Caco-2 (cell line): Measurements from ENCODE around the gene NFKBIE. TPM values are rescaled to one million over a fixed set of nuclear protein-coding genes. Genes with fewer than 3 reads are reported as not detected.

Experiments
- BruUV-seq: library from RNA; stranded (reverse); fragments of 400-500 nt; replicated peaks from 2 replicates; lab custom pipeline; 2021; lab: Mats Ljungman, UMichigan
- CTCF ChIA-PET: fragments of 300-600 bp; sonication (Branson Sonifier 250); formaldehyde crosslinking; loops from one replicate; lab custom pipeline; 2022; ENCODE audit warnings: antibody characterized with exemption; lab: Charles Lee
- POLR2A ChIA-PET: fragments of 300-600 bp; sonication (Branson Sonifier 250); formaldehyde crosslinking; loops from one replicate; lab custom pipeline; 2022; ENCODE audit warnings: antibody characterized with exemption; lab: Charles Lee
- DNase-seq, 2 experiments: peaks; one replicate each; pipeline versions ENCODE4 v3.0.0 to v3.0.0-alpha.2; 2020 to 2022
- H3K27me3 ChIP-seq: replicated peaks from 2 replicates; pipeline ENCODE4 v1.6.0; 2011; ENCODE audit warnings: low read length; ENCODE audit not compliant: control insufficient read depth, insufficient read depth
- H3K36me3 ChIP-seq: 2 replicates; pipeline ENCODE4 v1.5.1; 2011; ENCODE audit warnings: low read length; ENCODE audit not compliant: control insufficient read depth, insufficient read depth
- H3K4me1 ChIP-seq: fragments of 250-450 bp; sonication (Bioruptor Pico); 2 replicates; pipeline ENCODE4 v1.5.1; 2020; ENCODE audit warnings: mild to moderate bottlenecking
- H3K4me3 ChIP-seq: 2 replicates; pipeline ENCODE4 v1.5.1; 2011; ENCODE audit warnings: low read depth, mild to moderate bottlenecking, control low read depth, low read length
- H3K9me3 ChIP-seq: fragments of 250-450 bp; sonication (Bioruptor Pico); 2 replicates; pipeline ENCODE4 v1.5.1; 2020; ENCODE audit warnings: mild to moderate bottlenecking, moderate library complexity
- H3K27ac Mint-ChIP-seq: one replicate; pipeline ENCODE4 v1.8.0; 2022; ENCODE audit warnings: mixed read lengths; ENCODE audit not compliant: unreplicated experiment
- H3K27me3 Mint-ChIP-seq: one replicate; pipeline ENCODE4 v1.8.0; 2022; ENCODE audit warnings: mixed read lengths; ENCODE audit not compliant: insufficient read depth, unreplicated experiment
- H3K36me3 Mint-ChIP-seq: one replicate; pipeline ENCODE4 v1.8.0; 2022; ENCODE audit warnings: mild to moderate bottlenecking, mixed read lengths; ENCODE audit not compliant: insufficient read depth, unreplicated experiment
- H3K4me1 Mint-ChIP-seq: one replicate; pipeline ENCODE4 v1.8.0; 2022; ENCODE audit warnings: low read depth, mixed read lengths; ENCODE audit not compliant: unreplicated experiment
- H3K4me3 Mint-ChIP-seq: one replicate; pipeline ENCODE4 v1.8.0; 2022; ENCODE audit warnings: mild to moderate bottlenecking, moderate library complexity, mixed read lengths; ENCODE audit not compliant: unreplicated experiment
- H3K9me3 Mint-ChIP-seq: one replicate; pipeline ENCODE4 v1.8.0; 2022; ENCODE audit warnings: mixed read lengths; ENCODE audit not compliant: unreplicated experiment
- intact Hi-C: fragments of 100-400 bp; cut with micrococcal nuclease; formaldehyde crosslinking; loops from one replicate; pipeline ENCODE4 v1.10.0; 2022; ENCODE audit not compliant: unreplicated experiment
- total RNA-seq: library from RNA; stranded (reverse); gene quantifications from 2 replicates; pipeline ENCODE4 v1.2.3, GENCODE V29; 2022
- TF ChIP-seq, protein P1 (sequence below), 2 experiments: fragments of 200-600 bp in 1 of 2; IDR thresholded peaks; 1 replicate in 1 of 2; 2 replicates in 1 of 2; pipeline versions ENCODE4 v1.5.1 to v1.8.0; 2011 to 2022; ENCODE audit warnings: antibody characterized with exemption in 1 of 2, control low read depth in 1 of 2, inconsistent platforms in 1 of 2, low read depth in 1 of 2, low read length in 1 of 2, mild to moderate bottlenecking in 1 of 2, moderate library complexity in 1 of 2; ENCODE audit not compliant: insufficient read depth in 1 of 2, severe bottlenecking in 1 of 2, unreplicated experiment in 1 of 2

The NFKBIE gene
- total RNA-seq, 1 experiment from 2014 or later = 8.4 TPM

DNA sequence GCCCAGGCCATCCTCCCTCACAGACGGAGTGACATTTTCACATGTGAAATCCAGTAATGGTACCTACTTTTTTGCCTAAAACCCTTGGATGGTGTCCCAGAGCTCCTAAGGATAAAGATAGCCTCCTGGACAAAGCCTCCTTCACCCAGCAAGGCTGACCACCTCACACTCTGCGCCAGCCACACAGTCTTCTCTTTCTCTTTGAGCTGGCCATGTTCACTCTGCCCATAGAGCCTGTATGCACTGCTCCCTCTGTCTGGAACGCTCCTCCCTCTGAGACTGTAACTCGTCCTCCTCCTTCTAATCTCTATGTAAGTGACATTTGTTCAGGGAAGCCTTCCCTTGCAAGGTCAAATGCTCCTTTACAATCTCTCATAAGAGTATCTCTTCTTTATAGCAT lies 19.5 kb upstream of the NFKBIE start:
- no peak for DNase-seq
- TF ChIP-seq, protein P1, sequence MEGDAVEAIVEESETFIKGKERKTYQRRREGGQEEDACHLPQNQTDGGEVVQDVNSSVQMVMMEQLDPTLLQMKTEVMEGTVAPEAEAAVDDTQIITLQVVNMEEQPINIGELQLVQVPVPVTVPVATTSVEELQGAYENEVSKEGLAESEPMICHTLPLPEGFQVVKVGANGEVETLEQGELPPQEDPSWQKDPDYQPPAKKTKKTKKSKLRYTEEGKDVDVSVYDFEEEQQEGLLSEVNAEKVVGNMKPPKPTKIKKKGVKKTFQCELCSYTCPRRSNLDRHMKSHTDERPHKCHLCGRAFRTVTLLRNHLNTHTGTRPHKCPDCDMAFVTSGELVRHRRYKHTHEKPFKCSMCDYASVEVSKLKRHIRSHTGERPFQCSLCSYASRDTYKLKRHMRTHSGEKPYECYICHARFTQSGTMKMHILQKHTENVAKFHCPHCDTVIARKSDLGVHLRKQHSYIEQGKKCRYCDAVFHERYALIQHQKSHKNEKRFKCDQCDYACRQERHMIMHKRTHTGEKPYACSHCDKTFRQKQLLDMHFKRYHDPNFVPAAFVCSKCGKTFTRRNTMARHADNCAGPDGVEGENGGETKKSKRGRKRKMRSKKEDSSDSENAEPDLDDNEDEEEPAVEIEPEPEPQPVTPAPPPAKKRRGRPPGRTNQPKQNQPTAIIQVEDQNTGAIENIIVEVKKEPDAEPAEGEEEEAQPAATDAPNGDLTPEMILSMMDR (IDR thresholded peaks at IDR 0.05; ENCODE audit: insufficient read depth in 1 of 2, low read depth in 1 of 2, low read length in 1 of 2, severe bottlenecking in 1 of 2, unreplicated experiment in 1 of 2) = no peak
- ChIA-PET POLR2A (interaction anchor here (0.5 kb wide), 1 partner anchor 12 kb away, joined by 3 read pairs; no protein-coding TSS in a partner anchor), CTCF (no interaction called here)
- BruUV-seq = no TSS peak
- no peaks in the 10 kb centered on the region for H3K36me3 ChIP-seq
- intact Hi-C loops = no loop called here
- Mint-ChIP-seq H3K36me3 (no peaks in the 10 kb centered on the region), H3K9me3 (no peaks in the 10 kb centered on the region), H3K27ac (no peak overlapping the region), H3K27me3 (peaks cover 40% of the 10 kb centered on the region), H3K4me1 (no peaks in the 10 kb centered on the region), H3K4me3 (no peak overlapping the region)
- no peaks in the 10 kb centered on the region for H3K9me3 ChIP-seq
- 0 out of 2 replicates have a peak, but pooled peaks cover 1% of the 10 kb centered on the region for H3K27me3 ChIP-seq
- no peak overlapping the region for H3K4me3 ChIP-seq
- H3K4me1 ChIP-seq = no peaks in the 10 kb centered on the region

DNA sequence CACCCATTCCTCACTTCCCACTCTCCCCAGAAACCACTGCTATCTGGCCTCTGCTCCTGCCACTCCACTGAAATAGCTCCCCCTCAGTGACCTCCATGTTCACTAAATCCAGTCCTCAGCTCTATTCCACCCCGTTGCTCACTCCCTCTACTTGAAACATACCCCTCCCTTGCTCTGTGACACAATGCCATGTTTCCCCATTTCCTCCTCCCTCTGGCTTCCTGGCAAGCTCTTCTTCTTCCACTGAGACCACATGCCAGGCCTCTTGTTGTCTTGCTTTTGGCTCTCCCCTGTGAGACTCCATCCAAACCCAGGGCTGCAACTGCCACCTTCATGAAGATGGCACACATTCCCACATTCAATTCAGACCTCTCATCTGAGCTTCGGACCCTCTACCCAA lies 18.8 kb upstream of the NFKBIE start:
- Histone ChIP-seq H3K4me3 (no peak overlapping the region), H3K27me3 (0 out of 2 replicates have a peak, but pooled peaks cover 1% of the 10 kb centered on the region), H3K9me3 (no peaks in the 10 kb centered on the region), H3K36me3 (no peaks in the 10 kb centered on the region), H3K4me1 (no peaks in the 10 kb centered on the region)
- no peak overlapping the region for H3K27ac Mint-ChIP-seq
- H3K36me3 Mint-ChIP-seq = no peaks in the 10 kb centered on the region
- no peak overlapping the region for H3K4me3 Mint-ChIP-seq
- ChIA-PET CTCF (interaction anchor here (0.8 kb wide), 1 partner anchor 29 kb away, joined by 4 read pairs; the partner anchor contains the start of gene AARS2), POLR2A (no interaction called here)
- intact Hi-C loops = no loop called here
- no TSS peak for BruUV-seq
- H3K4me1 Mint-ChIP-seq = no peaks in the 10 kb centered on the region
- peaks cover 38% of the 10 kb centered on the region for H3K27me3 Mint-ChIP-seq
- DNase-seq = no peak
- no peaks in the 10 kb centered on the region for H3K9me3 Mint-ChIP-seq
- TF ChIP-seq, protein P1 (IDR thresholded peaks at IDR 0.05; ENCODE audit: insufficient read depth in 1 of 2, low read depth in 1 of 2, low read length in 1 of 2, severe bottlenecking in 1 of 2, unreplicated experiment in 1 of 2) = no peak

DNA sequence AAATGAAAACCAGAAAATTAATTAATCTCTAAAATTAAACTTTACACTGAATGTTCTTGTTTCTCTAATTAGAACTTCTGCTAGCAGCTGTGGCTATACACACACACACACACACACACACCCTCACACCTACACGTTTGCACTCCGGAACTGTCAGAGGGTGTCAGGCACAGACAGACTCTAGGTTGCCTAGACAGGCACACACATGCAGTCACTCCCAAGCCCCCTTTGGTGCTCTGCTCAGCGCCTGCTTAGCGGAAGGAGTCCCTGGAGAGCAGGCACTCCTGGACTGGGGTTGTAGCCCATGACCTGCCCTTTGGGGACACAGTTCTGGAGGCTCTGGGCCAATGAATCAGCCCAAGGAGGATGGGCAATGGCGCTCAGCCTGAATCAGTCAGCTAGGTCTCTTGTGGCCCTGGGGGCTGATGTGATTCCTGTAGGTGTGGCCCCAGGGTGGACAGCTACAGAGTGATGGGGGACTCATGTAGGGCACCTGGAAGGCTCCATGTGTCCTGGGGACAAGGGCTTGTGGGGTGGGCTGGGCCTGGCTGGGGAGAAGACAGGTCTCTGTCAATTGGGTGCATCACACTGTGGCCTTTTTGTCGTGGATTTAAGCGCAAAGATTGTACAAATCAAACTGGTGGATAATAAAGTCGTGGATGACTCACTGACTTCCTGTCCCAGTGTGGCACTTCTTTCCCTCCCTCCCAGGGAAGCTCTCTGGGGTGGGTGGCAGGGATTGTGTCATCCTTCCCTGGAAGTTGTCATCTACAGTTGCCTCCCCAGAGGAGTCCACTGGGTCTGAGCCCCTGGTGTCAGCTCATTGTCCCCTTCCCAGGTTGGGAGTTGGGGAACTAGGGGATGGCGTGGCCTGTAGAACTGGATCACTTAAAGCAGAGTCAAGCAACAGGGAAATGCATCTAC lies 13.7 kb upstream of the NFKBIE start:
- BruUV-seq = no TSS peak
- Mint-ChIP-seq H3K27ac (no peak overlapping the region), H3K4me1 (no peaks in the 10 kb centered on the region), H3K4me3 (no peak overlapping the region), H3K36me3 (no peaks in the 10 kb centered on the region), H3K27me3 (peaks cover 32% of the 10 kb centered on the region), H3K9me3 (no peaks in the 10 kb centered on the region)
- Histone ChIP-seq H3K4me1 (no peaks in the 10 kb centered on the region), H3K27me3 (0 out of 2 replicates have a peak, but pooled peaks cover 1% of the 10 kb centered on the region), H3K9me3 (no peaks in the 10 kb centered on the region), H3K4me3 (no peak overlapping the region), H3K36me3 (no peaks in the 10 kb centered on the region)
- intact Hi-C loops = no loop called here
- DNase-seq = no peak
- POLR2A ChIA-PET = no interaction called here
- TF ChIP-seq, protein P1 (IDR thresholded peaks at IDR 0.05; ENCODE audit: insufficient read depth in 1 of 2, low read depth in 1 of 2, low read length in 1 of 2, severe bottlenecking in 1 of 2, unreplicated experiment in 1 of 2) = no peak
- CTCF ChIA-PET = no interaction called here
